SK-N-SH (cell line): ENCODE measurements around the gene SLC24A3. TPM values are rescaled to one million over a fixed set of nuclear protein-coding genes. Genes with fewer than 3 reads are reported as not detected.

ENCODE experiments used
- CTCF ChIA-PET: fragments of 300-600, 350-600 bp; formaldehyde crosslinking; extraction: SDS; loops from one replicate; lab custom pipeline; 2021; lab: Yijun Ruan, JAX
- POLR2A ChIA-PET: fragments of 350-600 bp; sonication (Branson Sonifier 250); formaldehyde crosslinking; extraction: SDS; loops from one replicate; lab custom pipeline; 2020; ENCODE audit warnings: antibody characterized with exemption, inconsistent platforms; lab: Yijun Ruan, JAX
- DNase-seq: peaks from one replicate; pipeline ENCODE4 v3.0.0; 2012
- H2AFZ ChIP-seq: fragments of 200-600 bp; sonication (generic); 2 replicates; pipeline ENCODE4 v1.8.1; 2016; ENCODE audit warnings: antibody characterized with exemption, mild to moderate bottlenecking, low read depth
- H3F3A ChIP-seq: fragments of 200-600 bp; sonication (generic); replicated peaks from 2 replicates; pipeline ENCODE3; 2016; ENCODE audit warnings: antibody characterized with exemption, mild to moderate bottlenecking; ENCODE audit not compliant: insufficient read depth
- H3K27ac ChIP-seq, 2 experiments: fragments of 200-500 bp in 1 of 2; fragments of 200-600 bp in 1 of 2; sonication (Bioruptor generic) in 1 of 2; sonication (generic), shearing (Covaris generic) in 1 of 2; 2 replicates each; pipeline versions ENCODE4 v1.5.1 to v1.6.1; 2014 to 2016; ENCODE audit warnings: low read depth in 2 of 2, inconsistent platforms in 1 of 2, low read length in 1 of 2, mild to moderate bottlenecking in 1 of 2, mixed read lengths in 1 of 2
- H3K27me3 ChIP-seq: fragments of 200-600 bp; sonication (generic), shearing (Covaris generic); 2 replicates; pipeline ENCODE4 v1.6.1; 2016; ENCODE audit warnings: mixed run types; ENCODE audit not compliant: insufficient read depth
- H3K36me3 ChIP-seq, 2 experiments: fragments of 200-500 bp in 1 of 2; fragments of 200-600 bp in 1 of 2; sonication (Bioruptor generic) in 1 of 2; sonication (generic) in 1 of 2; replicated peaks in 1 of 2; 2 replicates each; pipeline versions ENCODE3 to v1.5.1; 2014 to 2016; ENCODE audit warnings: low read length in 1 of 2, mild to moderate bottlenecking in 1 of 2; ENCODE audit not compliant: insufficient read depth in 2 of 2, control insufficient read depth in 1 of 2
- H3K4me1 ChIP-seq, 2 experiments: fragments of 200-500 bp in 1 of 2; fragments of 200-600 bp in 1 of 2; sonication (Bioruptor generic) in 1 of 2; sonication (generic), shearing (Covaris generic) in 1 of 2; 2 replicates each; pipeline versions ENCODE4 v1.5.1 to v1.6.1; 2014 to 2016; ENCODE audit warnings: low read depth in 1 of 2, low read length in 1 of 2, mixed run types in 1 of 2; ENCODE audit not compliant: insufficient read depth in 2 of 2, control insufficient read depth in 1 of 2
- H3K4me2 ChIP-seq: fragments of 200-600 bp; sonication (generic), shearing (Covaris generic); 2 replicates; pipeline ENCODE4 v1.6.1; 2017; ENCODE audit warnings: mixed run types
- H3K4me3 ChIP-seq, 2 experiments: fragments of 200-500 bp in 1 of 2; fragments of 200-600 bp in 1 of 2; sonication (Bioruptor generic) in 1 of 2; sonication (generic), shearing (Covaris generic) in 1 of 2; 2 replicates each; pipeline versions ENCODE4 v1.5.1 to v1.8.1; 2014 to 2016; ENCODE audit warnings: low read depth in 2 of 2, inconsistent platforms in 1 of 2, low read length in 1 of 2, mild to moderate bottlenecking in 1 of 2, mixed read lengths in 1 of 2, moderate library complexity in 1 of 2
- H3K79me2 ChIP-seq: fragments of 200-600 bp; sonication (generic); 2 replicates; pipeline ENCODE4 v1.8.1; 2017; ENCODE audit warnings: mild to moderate bottlenecking; ENCODE audit not compliant: insufficient read depth
- H3K9ac ChIP-seq: fragments of 200-600 bp; sonication (generic); 2 replicates; pipeline ENCODE4 v1.6.1; 2017; ENCODE audit warnings: mixed run types
- H3K9me2 ChIP-seq: fragments of 200-600 bp; sonication (generic); 2 replicates; pipeline ENCODE4 v1.6.1; 2017; ENCODE audit warnings: mixed run types
- H3K9me3 ChIP-seq: fragments of 200-600 bp; sonication (generic); 2 replicates; pipeline ENCODE4 v1.6.1; 2017; ENCODE audit warnings: mixed run types, mild to moderate bottlenecking, moderate library complexity
- H4K20me1 ChIP-seq: fragments of 200-600 bp; sonication (generic); 2 replicates; pipeline ENCODE4 v1.6.1; 2017; ENCODE audit warnings: mild to moderate bottlenecking, mixed run types; ENCODE audit not compliant: insufficient read depth
- CHD2 ChIP-seq: fragments of 150-350 bp; IDR thresholded peaks from 2 replicates; pipeline ENCODE4 v1.6.1; 2018; ENCODE audit warnings: low read length; ENCODE audit not compliant: partially characterized antibody
- ELF1 ChIP-seq: IDR thresholded peaks from 2 replicates; pipeline ENCODE4 v1.4.0; 2012
- EP300 ChIP-seq, 2 experiments: IDR thresholded peaks; 2 replicates each; pipeline versions ENCODE4 v1.4.0 to v1.6.1; 2012; ENCODE audit warnings: borderline replicate concordance in 1 of 2, low read depth in 1 of 2, low read length in 1 of 2
- EZH2phosphoT487 ChIP-seq: fragments of 200-600 bp; sonication (generic); IDR thresholded peaks from 2 replicates; pipeline ENCODE4 v1.6.1; 2017; ENCODE audit warnings: low read depth, mixed run types, mild to moderate bottlenecking, antibody characterized with exemption, moderate library complexity, borderline replicate concordance
- GABPA ChIP-seq: IDR thresholded peaks from 2 replicates; pipeline ENCODE4 v1.4.0; 2012; ENCODE audit warnings: low read depth, mild to moderate bottlenecking
- GATA2 ChIP-seq: sonication (generic); formaldehyde crosslinking; IDR thresholded peaks from 2 replicates; pipeline ENCODE4 v1.5.0; 2020; ENCODE audit warnings: mild to moderate bottlenecking, missing genetic modification reagents
- IRF3 ChIP-seq: fragments of 150-350 bp; IDR thresholded peaks from 2 replicates; pipeline ENCODE4 v1.6.1; 2016; ENCODE audit warnings: mild to moderate bottlenecking, low read depth, low read length
- NFIC ChIP-seq: IDR thresholded peaks from 2 replicates; pipeline ENCODE4 v1.4.0; 2012; ENCODE audit warnings: borderline replicate concordance
- RAD21 ChIP-seq: IDR thresholded peaks from 2 replicates; pipeline ENCODE4 v1.6.1; 2012; ENCODE audit warnings: mild to moderate bottlenecking, low read length
- RFX5 ChIP-seq: IDR thresholded peaks from 2 replicates; pipeline ENCODE4 v1.6.1; 2012; ENCODE audit warnings: mild to moderate bottlenecking, improper control_type of control experiment, low read length
- SMC3 ChIP-seq: IDR thresholded peaks from 2 replicates; pipeline ENCODE4 v1.6.1; 2012; ENCODE audit warnings: low read depth, low read length, improper control_type of control experiment
- TCF12 ChIP-seq: IDR thresholded peaks from 2 replicates; pipeline ENCODE4 v1.4.0; 2012
- TEAD4 ChIP-seq: IDR thresholded peaks from 2 replicates; pipeline ENCODE4 v1.4.0; 2012; ENCODE audit warnings: mild to moderate bottlenecking, borderline replicate concordance; ENCODE audit not compliant: insufficient read depth
- YY1 ChIP-seq: IDR thresholded peaks from 2 replicates; pipeline ENCODE4 v1.4.0; 2012; ENCODE audit warnings: low read depth, mild to moderate bottlenecking
- WGBS: methylation state at CpG from one replicate; pipeline ENCODE4 v1.1.6; 2017; ENCODE audit warnings: low lambda C conversion rate; 5-methylcytosine and 5-hydroxymethylcytosine counted together
- polyA plus RNA-seq, 3 experiments: library from polyadenylated mRNA; depleted of rRNA; stranded (reverse); fragments of >200 nt; gene quantifications; 2 replicates each; pipeline ENCODE4 v1.2.3, GENCODE V29; 2012
- TF ChIP-seq, protein P1 (sequence below): IDR thresholded peaks from 2 replicates; pipeline ENCODE4 v1.6.1; 2012; ENCODE audit warnings: mild to moderate bottlenecking, low read depth, low read length, moderate library complexity
- TF ChIP-seq, protein P2 (sequence below): fragments of 150-350 bp; IDR thresholded peaks from 2 replicates; pipeline ENCODE4 v1.6.1; 2017; ENCODE audit warnings: antibody characterized with exemption, low read length, low read depth, borderline replicate concordance

SLC24A3 gene
- polyA plus RNA-seq, 1 of the 3 experiments (the other 2 are of a cell fraction) = not detected

DNA sequence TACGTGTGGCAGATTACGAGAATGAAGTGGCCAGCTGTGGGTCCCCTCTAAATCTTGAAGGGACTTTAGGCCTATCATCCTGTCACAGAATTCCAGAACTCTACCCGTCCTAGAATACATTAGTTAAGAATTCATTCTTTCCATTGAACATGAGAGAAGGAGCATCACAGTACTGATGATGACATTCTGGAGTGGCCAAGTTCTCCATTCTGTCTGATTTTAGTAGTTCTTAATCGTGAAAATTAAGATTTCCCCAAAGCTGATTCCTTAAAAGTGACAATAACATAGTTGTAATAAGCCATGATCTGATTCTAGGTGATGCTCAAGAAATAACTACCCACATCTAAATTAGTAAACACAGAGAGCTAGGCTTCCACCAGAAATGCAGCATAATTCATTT, 510.6 kb downstream of the SLC24A3 start:
- no peak for TF ChIP-seq EP300 (IDR thresholded peaks at IDR 0.05; ENCODE audit: borderline replicate concordance in 1 of 2, low read depth in 1 of 2, low read length in 1 of 2)
- no peak for TF ChIP-seq TEAD4
- TF ChIP-seq, protein P1, sequence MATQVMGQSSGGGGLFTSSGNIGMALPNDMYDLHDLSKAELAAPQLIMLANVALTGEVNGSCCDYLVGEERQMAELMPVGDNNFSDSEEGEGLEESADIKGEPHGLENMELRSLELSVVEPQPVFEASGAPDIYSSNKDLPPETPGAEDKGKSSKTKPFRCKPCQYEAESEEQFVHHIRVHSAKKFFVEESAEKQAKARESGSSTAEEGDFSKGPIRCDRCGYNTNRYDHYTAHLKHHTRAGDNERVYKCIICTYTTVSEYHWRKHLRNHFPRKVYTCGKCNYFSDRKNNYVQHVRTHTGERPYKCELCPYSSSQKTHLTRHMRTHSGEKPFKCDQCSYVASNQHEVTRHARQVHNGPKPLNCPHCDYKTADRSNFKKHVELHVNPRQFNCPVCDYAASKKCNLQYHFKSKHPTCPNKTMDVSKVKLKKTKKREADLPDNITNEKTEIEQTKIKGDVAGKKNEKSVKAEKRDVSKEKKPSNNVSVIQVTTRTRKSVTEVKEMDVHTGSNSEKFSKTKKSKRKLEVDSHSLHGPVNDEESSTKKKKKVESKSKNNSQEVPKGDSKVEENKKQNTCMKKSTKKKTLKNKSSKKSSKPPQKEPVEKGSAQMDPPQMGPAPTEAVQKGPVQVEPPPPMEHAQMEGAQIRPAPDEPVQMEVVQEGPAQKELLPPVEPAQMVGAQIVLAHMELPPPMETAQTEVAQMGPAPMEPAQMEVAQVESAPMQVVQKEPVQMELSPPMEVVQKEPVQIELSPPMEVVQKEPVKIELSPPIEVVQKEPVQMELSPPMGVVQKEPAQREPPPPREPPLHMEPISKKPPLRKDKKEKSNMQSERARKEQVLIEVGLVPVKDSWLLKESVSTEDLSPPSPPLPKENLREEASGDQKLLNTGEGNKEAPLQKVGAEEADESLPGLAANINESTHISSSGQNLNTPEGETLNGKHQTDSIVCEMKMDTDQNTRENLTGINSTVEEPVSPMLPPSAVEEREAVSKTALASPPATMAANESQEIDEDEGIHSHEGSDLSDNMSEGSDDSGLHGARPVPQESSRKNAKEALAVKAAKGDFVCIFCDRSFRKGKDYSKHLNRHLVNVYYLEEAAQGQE = no peak
- TF ChIP-seq TCF12 = no peak
- TF ChIP-seq RFX5 = no peak
- no peak for TF ChIP-seq YY1
- no peak for TF ChIP-seq NFIC
- TF ChIP-seq RAD21 = no peak
- no peak for TF ChIP-seq GABPA
- TF ChIP-seq, protein P2, sequence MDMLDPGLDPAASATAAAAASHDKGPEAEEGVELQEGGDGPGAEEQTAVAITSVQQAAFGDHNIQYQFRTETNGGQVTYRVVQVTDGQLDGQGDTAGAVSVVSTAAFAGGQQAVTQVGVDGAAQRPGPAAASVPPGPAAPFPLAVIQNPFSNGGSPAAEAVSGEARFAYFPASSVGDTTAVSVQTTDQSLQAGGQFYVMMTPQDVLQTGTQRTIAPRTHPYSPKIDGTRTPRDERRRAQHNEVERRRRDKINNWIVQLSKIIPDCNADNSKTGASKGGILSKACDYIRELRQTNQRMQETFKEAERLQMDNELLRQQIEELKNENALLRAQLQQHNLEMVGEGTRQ = no peak
- TF ChIP-seq ELF1 = no peak
- no peak for TF ChIP-seq GATA2 (CRISPR knock-in tag)
- no peak for TF ChIP-seq CHD2
- TF ChIP-seq IRF3 = no peak
- TF ChIP-seq EZH2phosphoT487 = no peak
- no peak for TF ChIP-seq SMC3
- ChIA-PET CTCF (interaction anchor here (1.0 kb wide), 1 partner anchor 9 kb away, joined by 3 read pairs; no protein-coding TSS in a partner anchor), POLR2A (no interaction called here)
- Histone ChIP-seq H3K27me3 (no peaks in the 10 kb centered on the region), H4K20me1 (no peaks in the 10 kb centered on the region), H3K4me1 (no peaks in the 10 kb centered on the region), H3F3A (peaks cover 3% of the 10 kb centered on the region), H3K4me2 (no peak overlapping the region), H3K9me2 (no peaks in the 10 kb centered on the region), H3K4me3 (no peak overlapping the region), H3K36me3 (no peaks in the 10 kb centered on the region), H2AFZ (no peak overlapping the region), H3K9ac (no peak overlapping the region), H3K9me3 (no peaks in the 10 kb centered on the region), H3K27ac (no peak overlapping the region), H3K79me2 (no peaks in the 10 kb centered on the region)
- DNase-seq = no peak
- WGBS = 56% methylated on average over 4 of the region's 4 CpGs
